ENCODE measurements around the gene HSPA4.
A peak's percentile ranks its signal among the peaks of the same experiment; 100 is the strongest.
"Not testable (repeated sequence)": the region's sequence is repeated elsewhere in the genome, so short reads cannot be mapped to it uniquely, and the experiment has no call there.

Gene HSPA4

DNA sequence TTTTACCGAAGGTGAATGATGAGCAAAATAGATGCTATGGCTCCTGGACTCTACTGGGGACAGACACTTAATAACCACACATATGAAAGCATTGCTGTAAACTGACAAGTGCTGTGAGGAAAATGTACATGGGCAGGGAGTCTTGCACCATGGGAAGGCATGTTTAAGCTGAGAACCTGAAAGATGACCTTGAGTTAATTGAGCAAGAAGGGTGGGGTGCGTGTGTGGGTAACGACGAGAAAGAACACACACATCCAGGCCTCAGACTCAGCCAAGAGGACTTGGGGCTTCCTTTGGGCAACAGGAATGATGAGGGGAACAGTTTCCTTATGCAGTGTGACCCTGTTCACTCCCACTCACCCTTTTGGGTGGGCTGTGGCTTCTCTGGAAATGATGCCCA lies 73.1 kb downstream of the HSPA4 start:
- no peak for DNase-seq (ENCODE audit: low spot score)

DNA sequence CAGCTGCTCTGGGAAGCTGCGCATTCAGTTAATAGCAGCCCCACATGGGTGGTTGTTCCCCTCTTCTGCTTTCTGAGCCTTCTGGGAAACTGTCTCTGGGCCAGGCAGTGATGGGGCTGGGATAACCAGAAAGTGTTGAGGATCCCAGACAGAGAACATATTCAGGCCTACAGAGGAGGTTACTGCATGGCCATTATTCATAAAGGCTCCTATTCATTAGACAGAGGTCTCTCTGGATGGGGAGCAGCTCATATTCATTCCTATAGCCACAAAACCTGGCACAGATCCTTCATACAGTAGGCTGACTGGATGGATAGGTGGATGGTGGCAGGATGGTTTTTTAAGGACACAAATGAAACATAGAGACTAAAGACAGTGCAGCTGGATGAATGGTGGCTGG lies 76.3 kb downstream of the HSPA4 start:
- DNase-seq (ENCODE audit: low spot score), result peak; percentile 24

GRCh38 chr5:133129289-133129688 lies 77.5 kb downstream of the HSPA4 start:
- no peak for DNase-seq (ENCODE audit: low spot score)

- DNase-seq (ENCODE audit: low spot score), result no peak
Observed at GRCh38 chr5:133129950-133130349, 78.1 kb downstream of the HSPA4 start.

- no peak for DNase-seq (ENCODE audit: low spot score)
Observed at GRCh38 chr5:133130387-133131118, 78.7 kb downstream of the HSPA4 start.

- DNase-seq (ENCODE audit: low spot score), result no peak
Observed at GRCh38 chr5:133132717-133133116, 80.9 kb downstream of the HSPA4 start.

DNA sequence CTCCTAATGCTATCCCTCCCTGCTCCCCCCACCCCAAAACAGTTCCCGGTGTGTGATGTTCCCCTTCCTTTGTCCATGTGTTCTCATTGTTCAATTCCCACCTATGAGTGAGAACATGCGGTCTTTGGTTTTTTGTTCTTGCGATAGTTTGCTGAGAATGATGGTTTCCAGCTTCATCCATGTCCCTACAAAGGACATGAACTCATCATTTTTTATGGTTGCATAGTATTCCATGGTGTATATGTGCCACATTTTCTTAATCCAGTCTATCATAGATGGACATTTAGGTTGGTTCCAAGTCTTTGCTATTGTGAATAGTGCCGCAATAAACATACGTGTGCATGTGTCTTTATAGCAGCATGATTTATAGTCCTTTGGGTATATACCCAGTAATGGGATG lies 81.4 kb downstream of the HSPA4 start:
- not testable (repeated sequence) for DNase-seq (ENCODE audit: low spot score)

GRCh38 chr5:133136890-133137289 lies 85.1 kb downstream of the HSPA4 start:
- DNase-seq (ENCODE audit: low spot score), result not testable (repeated sequence)

GRCh38 chr5:133140311-133140710 lies 88.5 kb downstream of the HSPA4 start:
- DNase-seq (ENCODE audit: low spot score), result no peak

- DNase-seq (ENCODE audit: low spot score), result no peak
Observed at GRCh38 chr5:133141746-133142145, 89.9 kb downstream of the HSPA4 start.

- DNase-seq (ENCODE audit: low spot score), result no peak
Observed at GRCh38 chr5:133142782-133143181, 91.0 kb downstream of the HSPA4 start.

DNA sequence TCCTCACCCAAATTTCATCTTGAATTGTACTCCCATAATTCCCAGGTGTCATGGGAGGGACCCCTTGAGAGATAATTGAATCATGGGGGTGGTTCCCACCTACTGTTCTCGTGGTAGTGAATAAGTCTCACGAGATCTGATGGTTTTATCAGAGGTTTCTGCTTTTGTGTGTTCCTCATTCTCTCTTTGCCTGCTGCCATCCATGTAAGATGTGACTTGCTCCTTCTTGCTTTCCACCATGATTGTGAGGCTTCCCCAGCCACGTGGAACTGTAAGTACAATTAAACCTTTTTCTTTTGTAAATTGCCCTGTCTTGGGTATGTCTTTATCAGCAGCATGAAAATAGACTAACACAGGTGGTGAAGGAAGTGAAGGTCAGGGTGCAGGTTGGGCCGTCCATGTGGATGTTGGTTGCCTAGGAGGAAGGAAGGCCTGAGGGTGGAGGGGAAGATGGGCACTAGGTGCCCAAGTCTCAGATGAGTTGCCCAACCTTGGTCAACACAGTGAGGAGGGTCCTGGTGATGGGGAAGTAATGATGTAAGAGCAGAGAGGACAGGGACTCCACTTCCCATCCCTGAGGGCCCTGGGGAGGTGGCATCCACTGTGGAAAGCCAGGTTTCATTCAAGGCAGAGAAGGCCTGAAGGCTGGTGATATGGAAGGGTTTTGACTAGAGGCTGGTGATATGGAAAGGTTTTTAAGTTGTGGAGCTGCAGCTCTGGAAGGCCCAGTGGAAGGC lies 92.6 kb downstream of the HSPA4 start:
- no peak for DNase-seq (ENCODE audit: low spot score)

DNA sequence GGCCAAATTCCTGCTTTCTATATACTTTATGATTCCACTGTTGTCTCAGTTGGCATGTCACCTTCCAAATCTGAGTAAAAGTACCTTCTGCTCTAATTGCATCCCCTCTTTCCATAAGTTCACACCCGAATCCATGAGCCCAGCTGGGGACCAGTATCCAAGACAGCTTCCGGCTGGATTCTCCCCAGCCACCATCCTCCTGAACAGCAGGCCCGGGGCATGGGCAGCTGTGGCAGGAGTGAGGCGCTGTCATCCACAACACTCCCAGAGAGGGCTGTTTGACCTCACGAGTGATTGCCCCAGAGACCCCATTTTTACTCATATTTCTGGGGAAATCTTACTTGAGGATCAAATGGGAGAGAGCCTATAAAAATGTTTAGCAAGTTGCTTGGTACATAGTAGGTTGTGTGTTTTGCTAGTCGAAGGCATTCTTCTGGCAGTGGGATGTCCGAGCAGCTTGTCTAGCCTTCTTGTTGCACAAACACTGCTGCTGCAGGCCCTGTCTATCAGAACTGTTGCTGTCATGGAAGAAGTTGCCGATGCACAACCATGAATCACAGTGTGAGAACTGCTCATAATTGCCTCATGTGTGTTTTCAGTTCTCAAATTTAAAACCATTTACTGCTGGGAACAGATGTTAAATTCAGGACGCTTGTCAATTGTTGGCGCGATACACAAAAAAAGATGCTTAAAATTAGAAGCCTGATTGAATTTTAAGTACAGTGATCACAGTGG lies 93.8 kb downstream of the HSPA4 start:
- no peak for DNase-seq (ENCODE audit: low spot score)

DNA sequence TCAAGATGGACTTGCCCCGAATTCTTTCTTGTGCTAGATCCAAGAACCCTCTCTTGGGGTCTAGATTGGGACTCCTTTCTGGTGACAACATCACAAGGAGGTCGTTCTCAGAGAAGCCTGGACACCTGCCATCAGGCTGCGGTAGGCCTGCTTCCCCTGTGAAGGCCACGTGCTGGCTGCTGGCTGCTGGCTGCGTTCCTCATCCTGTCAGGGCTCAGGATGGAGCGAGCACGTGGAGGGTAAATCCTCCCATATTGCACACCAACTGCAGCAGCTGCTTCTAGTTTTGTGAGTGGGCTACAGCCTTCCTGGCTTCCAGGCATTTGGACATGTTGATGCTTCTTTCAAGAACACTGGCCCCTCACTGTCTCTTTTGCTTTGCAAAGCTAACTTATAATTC lies 95.6 kb downstream of the HSPA4 start:
- DNase-seq (ENCODE audit: low spot score), result peak; percentile 19

DNA sequence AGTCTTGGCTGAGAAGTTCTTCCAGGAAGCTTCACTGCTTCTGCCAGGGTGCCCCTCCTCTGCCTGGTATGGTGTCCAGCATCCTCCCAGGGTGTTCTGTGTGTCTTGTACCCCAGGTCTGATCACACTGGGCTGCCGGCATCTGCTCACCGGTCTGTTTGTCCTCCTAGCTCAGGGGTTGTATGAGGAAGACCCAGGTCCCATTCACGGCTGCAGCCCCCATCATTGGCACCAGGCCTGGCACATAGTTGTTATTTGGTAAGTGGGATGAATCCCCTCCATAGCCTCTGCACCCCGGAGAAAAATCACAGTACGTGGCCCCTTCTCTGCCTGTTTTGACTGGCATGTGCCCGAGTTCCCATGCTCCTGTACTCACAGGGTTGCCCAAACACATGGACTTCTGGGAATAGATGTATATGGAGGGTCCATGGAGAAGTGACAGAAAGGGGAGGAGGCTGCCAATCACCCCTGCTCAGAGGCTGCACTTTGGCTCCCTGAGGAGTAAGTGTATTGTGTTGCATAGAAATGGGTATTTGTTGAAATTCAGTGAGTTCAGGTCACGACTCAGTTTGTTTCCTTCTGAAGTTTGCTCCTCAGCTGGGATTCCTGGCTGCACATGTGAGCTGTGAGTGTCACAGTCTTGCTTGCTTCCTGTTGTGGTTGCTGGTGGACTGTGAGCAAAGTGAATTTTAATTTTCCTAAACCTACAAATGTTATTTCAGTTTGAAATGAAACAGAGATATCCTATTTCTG lies 96.2 kb downstream of the HSPA4 start:
- DNase-seq (ENCODE audit: low spot score), result no peak

GRCh38 chr5:133149345-133149744 lies 97.5 kb downstream of the HSPA4 start:
- DNase-seq (ENCODE audit: low spot score), result no peak

DNA sequence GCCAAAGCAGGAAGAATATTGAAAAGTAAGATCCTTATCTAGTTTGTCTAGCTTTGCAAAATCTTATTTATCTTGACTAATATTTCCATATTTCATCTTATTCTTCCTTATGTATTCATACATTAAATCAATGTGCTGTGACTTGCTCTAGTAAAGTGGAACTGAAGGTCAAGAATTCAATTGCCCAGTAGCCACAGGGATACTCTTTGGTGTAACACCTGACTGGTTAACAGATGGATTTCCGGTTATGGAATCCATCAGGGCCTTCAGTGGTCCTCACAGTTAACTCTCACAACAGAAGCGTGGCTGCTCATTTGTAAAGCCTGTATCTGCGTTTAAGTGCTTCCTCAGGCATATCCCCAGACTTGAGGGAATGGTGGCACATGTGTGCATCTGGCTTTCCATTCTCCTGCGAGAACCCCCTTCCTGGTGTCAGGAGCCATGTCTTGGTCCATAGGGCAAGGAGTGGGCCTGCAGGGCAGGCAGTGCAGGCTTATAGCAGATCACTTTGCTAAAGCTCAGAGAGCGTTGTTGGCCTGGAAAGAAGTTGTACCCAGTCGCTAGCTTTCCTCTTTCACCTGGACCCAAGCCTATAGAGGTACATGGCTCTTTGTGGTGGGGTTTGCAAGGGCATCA lies 99.2 kb downstream of the HSPA4 start:
- no peak for DNase-seq (ENCODE audit: low spot score)

DNA sequence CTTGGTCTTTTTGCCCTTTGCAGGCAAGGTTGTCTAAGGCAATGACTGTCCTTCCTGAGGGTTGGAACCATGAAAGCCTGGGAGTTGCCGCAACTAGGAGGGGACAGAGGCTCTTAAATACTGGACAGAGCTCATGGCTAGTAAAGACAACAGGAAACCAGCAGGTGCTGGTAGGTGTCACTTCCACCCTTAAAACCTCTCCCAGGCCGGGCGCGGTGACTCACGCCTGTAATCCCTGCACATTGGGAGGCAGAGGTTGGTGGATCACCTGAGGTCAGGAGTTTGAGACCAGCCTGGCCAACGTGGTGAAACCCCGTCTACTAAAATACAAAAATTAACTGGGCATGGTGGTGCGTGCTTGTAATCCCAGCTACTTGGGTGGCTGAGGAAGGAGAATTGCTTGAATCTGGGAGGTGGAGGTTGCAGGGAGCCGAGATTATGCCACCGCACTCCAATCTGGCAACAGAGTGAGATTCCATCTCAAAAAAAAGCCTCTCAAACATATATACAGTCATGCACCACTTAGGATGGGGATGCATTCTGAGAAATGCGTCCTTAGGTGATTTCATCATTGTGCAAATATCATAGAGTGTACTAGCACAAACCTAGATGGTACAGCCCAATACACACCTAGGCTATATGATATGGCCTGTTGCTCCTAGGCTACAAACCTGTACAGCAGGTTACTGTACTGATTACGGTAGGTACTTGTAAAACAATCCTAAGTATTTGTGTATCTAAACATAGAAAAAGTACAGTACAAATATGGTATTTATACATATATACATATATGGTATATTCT lies 102.7 kb downstream of the HSPA4 start:
- DNase-seq (ENCODE audit: low spot score), result no peak

DNA sequence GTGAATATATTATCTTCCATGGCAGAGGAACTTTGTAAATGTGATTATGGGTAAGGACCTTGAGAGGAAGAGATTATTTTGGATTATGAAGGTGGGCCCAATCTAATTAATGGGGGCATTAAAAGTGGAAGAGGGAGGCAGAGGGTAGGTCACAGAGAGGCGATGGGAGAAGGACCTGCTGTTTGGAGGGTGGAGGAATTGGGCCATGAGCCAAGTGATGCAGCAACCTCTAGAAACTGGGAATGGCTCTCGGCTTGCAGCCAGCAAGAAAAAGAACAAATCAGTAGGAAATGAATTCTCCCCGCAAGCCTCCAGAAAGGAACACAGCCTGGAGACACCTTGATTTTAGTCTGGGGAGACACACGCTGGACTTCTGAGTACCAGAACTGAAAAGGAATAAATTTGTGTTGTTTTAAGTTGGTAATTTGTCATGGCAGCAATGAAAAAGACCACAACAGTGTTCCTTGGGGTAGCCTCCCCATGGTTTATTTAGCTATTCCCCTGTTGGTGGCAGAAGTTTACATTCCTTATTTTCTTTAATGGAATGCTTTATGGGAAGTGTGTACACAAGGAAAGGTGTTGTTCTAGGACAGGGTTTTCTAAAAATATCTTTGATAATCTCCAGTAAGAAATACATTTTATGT lies 103.6 kb downstream of the HSPA4 start:
- DNase-seq (ENCODE audit: low spot score), result no peak

Measured in pons (tissue), 1 donor.